ENCODE data around the gene MACROD2.

DNA sequence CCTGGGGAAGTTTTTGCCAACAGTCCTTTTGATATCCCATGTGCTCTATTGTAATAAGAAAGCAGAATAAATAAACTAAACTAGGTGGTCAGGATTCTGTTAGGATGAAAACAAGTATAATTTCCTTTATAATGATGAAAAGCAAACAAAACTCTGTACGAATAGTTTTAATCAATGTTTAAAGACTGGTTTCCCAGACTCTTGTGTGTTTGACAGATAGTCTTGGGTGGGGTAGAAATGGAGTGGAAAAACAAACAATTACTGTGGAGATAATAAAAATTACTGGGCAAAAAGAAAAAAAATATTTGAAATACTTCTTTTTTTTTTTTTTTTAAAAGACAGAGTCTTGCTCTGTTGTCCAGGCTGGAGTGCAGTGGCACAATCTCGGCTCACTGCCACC is 494.2 kb downstream of the MACROD2 start:
- TF ChIP-seq, protein P1, sequence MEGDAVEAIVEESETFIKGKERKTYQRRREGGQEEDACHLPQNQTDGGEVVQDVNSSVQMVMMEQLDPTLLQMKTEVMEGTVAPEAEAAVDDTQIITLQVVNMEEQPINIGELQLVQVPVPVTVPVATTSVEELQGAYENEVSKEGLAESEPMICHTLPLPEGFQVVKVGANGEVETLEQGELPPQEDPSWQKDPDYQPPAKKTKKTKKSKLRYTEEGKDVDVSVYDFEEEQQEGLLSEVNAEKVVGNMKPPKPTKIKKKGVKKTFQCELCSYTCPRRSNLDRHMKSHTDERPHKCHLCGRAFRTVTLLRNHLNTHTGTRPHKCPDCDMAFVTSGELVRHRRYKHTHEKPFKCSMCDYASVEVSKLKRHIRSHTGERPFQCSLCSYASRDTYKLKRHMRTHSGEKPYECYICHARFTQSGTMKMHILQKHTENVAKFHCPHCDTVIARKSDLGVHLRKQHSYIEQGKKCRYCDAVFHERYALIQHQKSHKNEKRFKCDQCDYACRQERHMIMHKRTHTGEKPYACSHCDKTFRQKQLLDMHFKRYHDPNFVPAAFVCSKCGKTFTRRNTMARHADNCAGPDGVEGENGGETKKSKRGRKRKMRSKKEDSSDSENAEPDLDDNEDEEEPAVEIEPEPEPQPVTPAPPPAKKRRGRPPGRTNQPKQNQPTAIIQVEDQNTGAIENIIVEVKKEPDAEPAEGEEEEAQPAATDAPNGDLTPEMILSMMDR (IDR thresholded peaks at IDR 0.05), result no peak
- TF ChIP-seq EP300 (IDR thresholded peaks at IDR 0.05), result no peak
